Stimulated activated CD4-positive, alpha-beta T cell treated with anti-CD3 and anti-CD28 coated beads, Interleukin-2, amount 100 ng/mL, for 24 hours (primary cell): ENCODE measurements around the gene FGF9.

Source experiments
- DNase-seq, 2 donors: peaks; one replicate each; pipeline ENCODE4 v3.0.0-alpha.2; 2020

Gene FGF9

GRCh38 chr13:21670883-21671619, at the start of gene FGF9:
Gene FGF9 (plus strand): TSS chr13:21671073. CDS start chr13:21671913, 840 bp downstream.
- DNase-seq = peak; percentile 76 to 80

GRCh38 chr13:21625366-21625765, 45.5 kb upstream of the FGF9 start:
- no peak for DNase-seq

GRCh38 chr13:21632196-21632595, 38.7 kb upstream of the FGF9 start:
- DNase-seq = no peak

- no peak for DNase-seq
Observed at GRCh38 chr13:21636656-21637055, 34.2 kb upstream of the FGF9 start.

GRCh38 chr13:21637296-21637695, 33.6 kb upstream of the FGF9 start:
- DNase-seq = peak in 1 of 2 donors; percentile 20

- peak; percentile 6 to 44 for DNase-seq
Observed at GRCh38 chr13:21638319-21639282, 32.3 kb upstream of the FGF9 start.

- no peak for DNase-seq
Observed at GRCh38 chr13:21639561-21639960, 31.3 kb upstream of the FGF9 start.

GRCh38 chr13:21641629-21642028, 29.2 kb upstream of the FGF9 start:
- DNase-seq = no peak

- DNase-seq = no peak
Observed at GRCh38 chr13:21657538-21657937, 13.3 kb upstream of the FGF9 start.

- no peak for DNase-seq
Observed at GRCh38 chr13:21659087-21659486, 11.8 kb upstream of the FGF9 start.

GRCh38 chr13:21661097-21661909, 9.6 kb upstream of the FGF9 start:
- no peak for DNase-seq

GRCh38 chr13:21663197-21663596, 7.7 kb upstream of the FGF9 start:
- no peak for DNase-seq

GRCh38 chr13:21668732-21669275, 2.1 kb upstream of the FGF9 start:
- no peak for DNase-seq

- peak; percentile 62 to 67 for DNase-seq
Observed at GRCh38 chr13:21670006-21670882, 629 bp upstream of the FGF9 start.

- DNase-seq = no peak
Observed at GRCh38 chr13:21671620-21672286, 880 bp downstream of the FGF9 start.

GRCh38 chr13:21672287-21672680, 1.4 kb downstream of the FGF9 start:
- no peak for DNase-seq

- no peak for DNase-seq
Observed at GRCh38 chr13:21672796-21673538, 2.1 kb downstream of the FGF9 start.

GRCh38 chr13:21673539-21673788, 2.6 kb downstream of the FGF9 start:
- peak in 1 of 2 donors; percentile 27 for DNase-seq

- DNase-seq = peak; percentile 42 to 45
Observed at GRCh38 chr13:21673789-21674489, 3.1 kb downstream of the FGF9 start.

- peak in 1 of 2 donors; percentile 26 for DNase-seq
Observed at GRCh38 chr13:21674490-21675009, 3.7 kb downstream of the FGF9 start.
